Esophagus squamous epithelium (tissue), 4 donors: Measurements from ENCODE around the gene KNOP1.

Experiments used
- POLR2A ChIP-seq, 4 donors: fragments of 450-650 bp; IDR thresholded peaks; one replicate each; pipeline ENCODE4 v1.6.1; 2017; ENCODE audit warnings: antibody characterized with exemption in 4 of 4, mild to moderate bottlenecking in 4 of 4, moderate library complexity in 3 of 4
- TF ChIP-seq, protein P1 (sequence below), 6 experiments: fragments of 450-650 bp in 4 of 6; fragments of 200-600 bp in 2 of 6; sonication (generic) in 2 of 6; IDR thresholded peaks; one replicate each; pipeline ENCODE4 v1.5.1; 2016 to 2019; ENCODE audit warnings: antibody characterized with exemption in 6 of 6, mild to moderate bottlenecking in 4 of 6, moderate library complexity in 4 of 6

DNA sequence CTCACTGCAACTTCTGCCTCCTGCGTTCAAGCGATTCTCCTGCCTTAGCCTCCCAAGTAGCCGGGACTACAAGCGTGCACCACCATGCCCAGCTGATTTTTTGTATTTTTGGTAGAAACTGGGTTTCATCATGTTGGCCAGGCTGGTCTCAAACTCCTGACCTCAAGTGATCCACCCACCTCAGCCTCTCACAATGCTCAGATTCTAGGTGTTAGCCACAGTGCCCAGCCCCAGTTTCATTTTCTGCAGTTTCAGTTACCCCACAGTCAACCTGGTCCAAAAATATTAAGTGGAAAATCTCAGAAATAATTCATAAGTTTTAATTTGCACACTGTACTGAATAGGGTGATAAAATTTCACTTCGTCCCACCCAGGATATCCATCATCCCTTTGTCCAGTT is 28.7 kb downstream of the KNOP1 start:
- TF ChIP-seq, protein P1, sequence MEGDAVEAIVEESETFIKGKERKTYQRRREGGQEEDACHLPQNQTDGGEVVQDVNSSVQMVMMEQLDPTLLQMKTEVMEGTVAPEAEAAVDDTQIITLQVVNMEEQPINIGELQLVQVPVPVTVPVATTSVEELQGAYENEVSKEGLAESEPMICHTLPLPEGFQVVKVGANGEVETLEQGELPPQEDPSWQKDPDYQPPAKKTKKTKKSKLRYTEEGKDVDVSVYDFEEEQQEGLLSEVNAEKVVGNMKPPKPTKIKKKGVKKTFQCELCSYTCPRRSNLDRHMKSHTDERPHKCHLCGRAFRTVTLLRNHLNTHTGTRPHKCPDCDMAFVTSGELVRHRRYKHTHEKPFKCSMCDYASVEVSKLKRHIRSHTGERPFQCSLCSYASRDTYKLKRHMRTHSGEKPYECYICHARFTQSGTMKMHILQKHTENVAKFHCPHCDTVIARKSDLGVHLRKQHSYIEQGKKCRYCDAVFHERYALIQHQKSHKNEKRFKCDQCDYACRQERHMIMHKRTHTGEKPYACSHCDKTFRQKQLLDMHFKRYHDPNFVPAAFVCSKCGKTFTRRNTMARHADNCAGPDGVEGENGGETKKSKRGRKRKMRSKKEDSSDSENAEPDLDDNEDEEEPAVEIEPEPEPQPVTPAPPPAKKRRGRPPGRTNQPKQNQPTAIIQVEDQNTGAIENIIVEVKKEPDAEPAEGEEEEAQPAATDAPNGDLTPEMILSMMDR (IDR thresholded peaks at IDR 0.05): no peak
- no peak for TF ChIP-seq POLR2A (IDR thresholded peaks at IDR 0.05)
